HepG2 (cell line): Measurements from ENCODE around the gene UBE2S. TPM values are rescaled to one million over a fixed set of nuclear protein-coding genes. Genes with fewer than 3 reads are reported as not detected.
A peak's percentile ranks its signal among the peaks of the same experiment; 100 is the strongest.

Source experiments
- CBX5 ChIP-seq: sonication (generic); formaldehyde crosslinking; IDR thresholded peaks from 2 replicates; pipeline ENCODE4 v1.4.0; 2020; ENCODE audit warnings: missing genetic modification reagents, borderline replicate concordance
- FOXO1 ChIP-seq: sonication (generic); formaldehyde crosslinking; IDR thresholded peaks from 2 replicates; pipeline ENCODE4 v1.4.0; 2020; ENCODE audit warnings: missing genetic modification reagents
- GABPB1 ChIP-seq: IDR thresholded peaks from 2 replicates; pipeline ENCODE4 v1.6.1; 2016; ENCODE audit warnings: mild to moderate bottlenecking, missing genetic modification reagents, moderate library complexity, missing compliant biosample characterization
- HES4 ChIP-seq: sonication (generic); formaldehyde crosslinking; IDR thresholded peaks from 2 replicates; pipeline ENCODE4 v1.9.0; 2021; ENCODE audit warnings: mild to moderate bottlenecking, missing genetic modification reagents, borderline replicate concordance
- KDM2A ChIP-seq: sonication (generic); formaldehyde crosslinking; IDR thresholded peaks from 2 replicates; pipeline ENCODE4 v1.4.0; 2020; ENCODE audit warnings: low read depth, missing genetic modification reagents, borderline replicate concordance
- KDM6A ChIP-seq: IDR thresholded peaks from 2 replicates; pipeline ENCODE4 v1.6.1; 2016; ENCODE audit warnings: low read depth
- PHF8 ChIP-seq: sonication (generic); formaldehyde crosslinking; IDR thresholded peaks from 2 replicates; pipeline ENCODE4 v1.5.0; 2020; ENCODE audit warnings: missing genetic modification reagents
- RFX1 ChIP-seq: fragments of 450-650 bp; IDR thresholded peaks from 2 replicates; pipeline ENCODE4 v1.6.1; 2017
- RFX3 ChIP-seq: IDR thresholded peaks from 2 replicates; pipeline ENCODE4 v1.6.1; 2016; ENCODE audit warnings: missing biosample characterization, missing genetic modification reagents
- SNAI1 ChIP-seq: sonication (generic); formaldehyde crosslinking; IDR thresholded peaks from 2 replicates; pipeline ENCODE4 v1.5.0; 2020; ENCODE audit warnings: mild to moderate bottlenecking, missing genetic modification reagents, borderline replicate concordance
- SRSF9 ChIP-seq: fragments of 200-400 bp; formaldehyde crosslinking; IDR thresholded peaks from 2 replicates; pipeline ENCODE4 v1.6.1; 2018; ENCODE audit warnings: borderline replicate concordance, mild to moderate bottlenecking, low read depth, low read length; ENCODE audit not compliant: insufficient read depth, poor library complexity, severe bottlenecking
- SYNCRIP ChIP-seq: fragments of 200-400 bp; formaldehyde crosslinking; IDR thresholded peaks from 2 replicates; pipeline ENCODE4 v1.6.1; 2018; ENCODE audit warnings: mild to moderate bottlenecking, low read depth, low read length; ENCODE audit not compliant: insufficient read depth
- THRA ChIP-seq: sonication (generic); formaldehyde crosslinking; IDR thresholded peaks from 2 replicates; pipeline ENCODE4 v1.4.0; 2020; ENCODE audit warnings: missing genetic modification reagents, borderline replicate concordance
- TSC22D2 ChIP-seq: sonication (generic); formaldehyde crosslinking; IDR thresholded peaks from 2 replicates; pipeline ENCODE4 v1.5.1; 2020; ENCODE audit warnings: missing genetic modification reagents, mild to moderate bottlenecking, borderline replicate concordance
- ZBTB14 ChIP-seq: sonication (generic); formaldehyde crosslinking; IDR thresholded peaks from 2 replicates; pipeline ENCODE4 v1.4.0; 2020; ENCODE audit warnings: missing genetic modification reagents
- ZC3H13 ChIP-seq: sonication (generic); formaldehyde crosslinking; IDR thresholded peaks from 2 replicates; pipeline ENCODE4 v1.8.1; 2023; ENCODE audit warnings: mild to moderate bottlenecking, missing genetic modification reagents, moderate library complexity
- ZFY ChIP-seq: sonication (generic); formaldehyde crosslinking; IDR thresholded peaks from 2 replicates; pipeline ENCODE4 v1.4.0; 2020; ENCODE audit warnings: missing genetic modification reagents
- ZNF138 ChIP-seq: sonication (generic); formaldehyde crosslinking; IDR thresholded peaks from 2 replicates; pipeline ENCODE4 v1.5.0; 2020; ENCODE audit warnings: mild to moderate bottlenecking, low read depth, missing genetic modification reagents
- ZNF383 ChIP-seq: sonication (generic); formaldehyde crosslinking; IDR thresholded peaks from 2 replicates; pipeline ENCODE4 v1.4.0; 2020; ENCODE audit warnings: missing genetic modification reagents, mild to moderate bottlenecking, borderline replicate concordance
- ZNF430 ChIP-seq: sonication (generic); formaldehyde crosslinking; IDR thresholded peaks from 2 replicates; pipeline ENCODE4 v1.9.0; 2021; ENCODE audit warnings: mild to moderate bottlenecking, missing genetic modification reagents
- ZNF564 ChIP-seq: sonication (generic); formaldehyde crosslinking; IDR thresholded peaks from 2 replicates; pipeline ENCODE4 v1.8.1; 2023; ENCODE audit warnings: mild to moderate bottlenecking, missing genetic modification reagents
- ZNF772 ChIP-seq: sonication (generic); formaldehyde crosslinking; IDR thresholded peaks from 2 replicates; pipeline ENCODE4 v1.5.0; 2020; ENCODE audit warnings: mild to moderate bottlenecking, missing genetic modification reagents
- polyA plus RNA-seq, 8 experiments: library from polyadenylated mRNA; depleted of rRNA in 3 of 8; stranded (reverse) in 7 of 8; unstranded in 1 of 8; fragments of >200 nt; fragmentation: Illumina TruSeq in 4 of 8; extraction: Trizol in 4 of 8; gene quantifications; 2 replicates each; pipeline versions ENCODE4 v1.2.1 to v1.2.3, GENCODE V29; 2011 to 2016; ENCODE audit warnings: low read depth in 4 of 8, missing spikeins in 1 of 8, mixed read lengths in 1 of 8; ENCODE audit not compliant: insufficient read depth in 1 of 8
- total RNA-seq, 5 experiments: library from RNA; depleted of rRNA; stranded (reverse); fragments of >200 nt; fragmentation: Illumina TruSeq; extraction: Trizol; gene quantifications; 2 replicates each; pipeline ENCODE4 v1.2.3, GENCODE V29; 2016; ENCODE audit warnings: low read depth in 1 of 5
- TF ChIP-seq, protein P1 (sequence below): sonication (generic); formaldehyde crosslinking; conservative IDR thresholded peaks from 2 replicates; pipeline ENCODE4 v1.8.1; 2023; ENCODE audit warnings: missing genetic modification reagents
- TF ChIP-seq, protein P2 (sequence below): sonication (generic); formaldehyde crosslinking; IDR thresholded peaks from 2 replicates; pipeline ENCODE4 v1.8.1; 2023; ENCODE audit warnings: missing genetic modification reagents, mild to moderate bottlenecking, borderline replicate concordance

UBE2S gene
- total and polyA plus RNA-seq, 2 of the 13 experiments (the other 11 are each of a cell fraction or from before 2014, with no cell fraction given), result 32.2 to 39.3 TPM

DNA sequence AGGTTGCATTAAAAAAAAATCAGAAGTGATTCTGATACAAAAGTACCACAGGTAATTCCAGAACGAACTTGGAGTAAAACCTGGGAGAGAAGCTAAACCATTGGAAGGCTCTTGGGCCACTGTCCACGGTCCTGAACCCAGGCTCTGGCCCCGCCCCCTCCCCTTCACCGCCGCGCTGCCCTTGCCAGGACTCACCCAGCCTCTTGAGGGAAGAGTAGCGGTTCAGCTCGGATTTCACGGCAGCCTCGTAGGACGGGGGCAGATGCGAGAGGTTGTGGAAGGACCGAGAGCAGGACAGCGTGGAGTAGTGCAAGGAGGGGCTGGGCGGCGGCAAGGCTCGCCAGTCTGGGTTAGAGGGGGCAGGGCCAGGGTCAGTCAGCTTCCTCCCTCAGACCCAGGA is 29.8 kb upstream of the UBE2S start (continued):
- 0 out of 2 replicates have a peak, but pooled peaks have one; percentile 23 for TF ChIP-seq THRA (CRISPR knock-in tag)
- TF ChIP-seq GABPB1, result peak; percentile 32; the same call in 1 of the 2 replicates
- TF ChIP-seq RFX3 (CRISPR knock-in tag), result no peak
- no peak for TF ChIP-seq ZFY (CRISPR knock-in tag)
- TF ChIP-seq SNAI1, result no peak
- TF ChIP-seq FOXO1 (CRISPR knock-in tag), result peak; percentile 39; the same call in 1 of the 2 replicates
- peak; percentile 73; the same call in 1 of the 2 replicates for TF ChIP-seq ZNF430 (CRISPR knock-in tag)
- no peak for TF ChIP-seq CBX5 (CRISPR knock-in tag)
- peak; percentile 83 for TF ChIP-seq HES4 (CRISPR knock-in tag)
- TF ChIP-seq ZNF564, result peak; percentile 41; the same call in 1 of the 2 replicates
- TF ChIP-seq ZNF383 (CRISPR knock-in tag), result no peak
- TF ChIP-seq KDM6A (CRISPR knock-in tag), result no peak
- no peak for TF ChIP-seq PHF8 (CRISPR knock-in tag)
- no peak for TF ChIP-seq SRSF9
- 0 out of 2 replicates have a peak, but pooled peaks have one; percentile 39 for TF ChIP-seq ZC3H13 (CRISPR knock-in tag)
- no peak for TF ChIP-seq ZBTB14 (CRISPR knock-in tag)
- TF ChIP-seq, protein P1, sequence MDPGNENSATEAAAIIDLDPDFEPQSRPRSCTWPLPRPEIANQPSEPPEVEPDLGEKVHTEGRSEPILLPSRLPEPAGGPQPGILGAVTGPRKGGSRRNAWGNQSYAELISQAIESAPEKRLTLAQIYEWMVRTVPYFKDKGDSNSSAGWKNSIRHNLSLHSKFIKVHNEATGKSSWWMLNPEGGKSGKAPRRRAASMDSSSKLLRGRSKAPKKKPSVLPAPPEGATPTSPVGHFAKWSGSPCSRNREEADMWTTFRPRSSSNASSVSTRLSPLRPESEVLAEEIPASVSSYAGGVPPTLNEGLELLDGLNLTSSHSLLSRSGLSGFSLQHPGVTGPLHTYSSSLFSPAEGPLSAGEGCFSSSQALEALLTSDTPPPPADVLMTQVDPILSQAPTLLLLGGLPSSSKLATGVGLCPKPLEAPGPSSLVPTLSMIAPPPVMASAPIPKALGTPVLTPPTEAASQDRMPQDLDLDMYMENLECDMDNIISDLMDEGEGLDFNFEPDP (CRISPR knock-in tag), result 0 out of 2 replicates have a peak, but pooled peaks have one; percentile 52
- TF ChIP-seq KDM2A (CRISPR knock-in tag), result peak; percentile 74
- TF ChIP-seq, protein P2, sequence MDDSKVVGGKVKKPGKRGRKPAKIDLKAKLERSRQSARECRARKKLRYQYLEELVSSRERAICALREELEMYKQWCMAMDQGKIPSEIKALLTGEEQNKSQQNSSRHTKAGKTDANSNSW (CRISPR knock-in tag), result no peak
- peak; percentile 88; the same call in 1 of the 2 replicates for TF ChIP-seq TSC22D2 (CRISPR knock-in tag)
- TF ChIP-seq ZNF138, result 0 out of 2 replicates have a peak, but pooled peaks have one; percentile 62
- peak; percentile 54; the same call in 1 of the 2 replicates for TF ChIP-seq ZNF772 (CRISPR knock-in tag)
- no peak for TF ChIP-seq RFX1
- no peak for TF ChIP-seq SYNCRIP
